HG02623 (cell line): ENCODE measurements around the gene KLHL22.
"Not testable (repeated sequence)": the region's sequence is repeated elsewhere in the genome, so short reads cannot be mapped to it uniquely, and the experiment has no call there.

Experiments
- ATAC-seq: cut with Tn5 transposase; IDR thresholded peaks from one replicate; pipeline ENCODE4 v1.9.1; 2021; ENCODE audit warnings: moderate library complexity; ENCODE audit not compliant: unreplicated experiment

The KLHL22 gene

DNA sequence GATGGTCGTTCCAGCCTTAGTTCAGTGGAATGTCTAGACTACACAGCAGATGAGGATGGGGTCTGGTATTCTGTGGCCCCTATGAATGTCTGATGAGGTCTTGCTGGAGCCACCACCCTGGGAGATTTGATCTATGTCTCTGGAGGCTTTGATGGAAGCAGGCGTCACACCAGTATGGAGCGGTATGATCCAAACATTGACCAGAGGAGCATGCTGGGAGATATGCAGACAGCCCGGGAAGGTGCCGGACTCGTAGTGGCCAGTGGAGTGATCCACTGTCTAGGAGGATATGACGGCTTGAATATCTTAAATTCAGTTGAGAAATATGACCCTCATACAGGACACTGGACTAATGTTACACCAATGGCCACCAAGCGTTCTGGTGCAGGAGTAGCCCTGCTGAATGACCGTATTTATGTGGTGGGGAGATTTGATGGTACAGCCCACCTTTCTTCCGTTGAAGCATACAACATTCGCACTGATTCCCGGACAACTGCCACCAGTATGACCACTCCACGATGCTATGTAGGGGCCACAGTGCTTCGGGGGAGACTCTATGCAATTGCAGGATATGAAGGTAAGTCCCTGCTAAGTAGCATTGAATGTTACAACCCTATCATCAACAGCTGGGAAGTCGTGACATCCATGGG is 44.3 kb downstream of the KLHL22 start:
- not testable (repeated sequence) for ATAC-seq

DNA sequence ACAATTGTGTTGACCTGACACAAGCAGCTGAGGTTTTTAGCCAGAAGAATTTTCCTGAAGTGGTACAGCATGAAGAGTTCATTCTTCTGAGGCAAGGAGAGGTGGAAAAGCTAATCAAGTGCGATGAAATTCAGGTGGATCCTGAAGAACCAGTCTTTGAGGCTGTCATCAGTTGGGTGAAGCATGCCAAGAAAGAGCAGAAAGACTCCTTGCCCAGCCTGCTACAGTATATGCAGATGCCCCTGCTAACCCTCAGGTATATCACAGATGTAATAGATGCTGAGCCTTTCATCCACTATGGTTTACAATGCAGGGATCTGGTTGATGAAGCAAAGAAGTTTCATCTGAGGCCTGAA is 45.1 kb downstream of the KLHL22 start:
- no peak for ATAC-seq

- ATAC-seq, result no peak
Measured at GRCh38 chr22:20449819-20450550, 45.6 kb downstream of the KLHL22 start.

DNA sequence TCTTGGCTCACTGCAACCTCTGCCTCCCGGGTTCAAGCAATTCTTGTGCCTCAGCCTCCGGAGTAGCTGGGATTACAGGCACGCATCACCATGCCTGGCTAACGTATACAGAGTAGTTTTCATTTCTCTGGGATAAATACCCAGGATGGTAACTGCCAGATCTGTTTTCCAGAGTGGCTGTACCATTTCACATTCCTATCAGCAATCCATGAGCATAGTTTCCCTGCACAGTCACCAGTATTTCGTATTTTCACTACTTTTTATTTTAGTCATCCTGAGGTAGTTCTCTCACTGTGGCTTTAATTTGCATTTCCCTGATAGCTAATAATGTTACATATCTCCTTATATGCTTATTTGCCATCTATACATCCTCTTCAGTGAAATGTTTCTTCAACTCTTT is 47.0 kb downstream of the KLHL22 start:
- ATAC-seq, result no peak

- ATAC-seq, result no peak
Measured at GRCh38 chr22:20446383-20446970, 49.1 kb downstream of the KLHL22 start.

- ATAC-seq, result no peak
Measured at GRCh38 chr22:20444325-20444724, 51.3 kb downstream of the KLHL22 start.

GRCh38 chr22:20442485-20443284 is 52.9 kb downstream of the KLHL22 start:
- ATAC-seq, result no peak

DNA sequence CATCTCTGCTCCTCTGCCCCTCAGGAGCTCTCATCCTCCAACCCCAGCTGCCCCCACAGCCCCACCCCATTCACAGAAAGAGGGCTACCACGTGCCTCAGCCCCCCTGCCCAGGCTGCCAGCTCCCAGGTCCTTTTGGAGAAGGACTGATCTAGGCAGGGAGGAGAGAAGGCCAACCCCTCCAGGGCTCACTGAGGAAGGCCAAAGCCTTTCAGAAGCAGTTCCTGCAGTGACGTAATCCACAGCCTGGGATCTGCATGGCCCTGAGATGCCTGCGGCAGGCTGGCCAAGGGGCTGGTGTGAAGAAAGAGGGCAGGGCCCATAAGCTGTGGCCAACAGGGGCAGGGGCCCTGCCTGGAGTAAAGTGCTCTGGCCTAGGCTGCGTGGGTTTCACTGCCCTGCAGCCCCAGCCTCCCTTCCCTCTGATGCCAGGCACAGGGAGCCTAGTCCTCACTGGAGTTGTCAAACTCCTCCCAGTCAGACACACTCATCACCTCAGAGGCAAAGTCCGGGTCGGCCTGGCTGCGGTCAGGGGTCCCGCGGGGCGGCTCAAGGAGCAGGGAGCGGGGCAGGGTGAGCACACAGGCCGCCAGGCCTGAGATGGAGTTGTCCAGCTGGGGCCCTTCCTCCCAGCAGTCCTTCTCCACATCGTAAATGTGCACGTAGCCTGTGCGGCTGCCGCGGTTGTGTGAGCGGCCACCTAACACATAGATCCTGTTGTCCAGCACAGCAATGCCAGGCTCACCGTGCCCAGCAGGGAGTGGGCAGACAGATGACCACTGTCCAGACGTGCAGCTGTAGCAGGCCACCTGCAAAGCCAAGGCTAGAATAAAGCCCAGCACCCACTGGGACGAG is 53.7 kb downstream of the KLHL22 start:
- ATAC-seq, result no peak

DNA sequence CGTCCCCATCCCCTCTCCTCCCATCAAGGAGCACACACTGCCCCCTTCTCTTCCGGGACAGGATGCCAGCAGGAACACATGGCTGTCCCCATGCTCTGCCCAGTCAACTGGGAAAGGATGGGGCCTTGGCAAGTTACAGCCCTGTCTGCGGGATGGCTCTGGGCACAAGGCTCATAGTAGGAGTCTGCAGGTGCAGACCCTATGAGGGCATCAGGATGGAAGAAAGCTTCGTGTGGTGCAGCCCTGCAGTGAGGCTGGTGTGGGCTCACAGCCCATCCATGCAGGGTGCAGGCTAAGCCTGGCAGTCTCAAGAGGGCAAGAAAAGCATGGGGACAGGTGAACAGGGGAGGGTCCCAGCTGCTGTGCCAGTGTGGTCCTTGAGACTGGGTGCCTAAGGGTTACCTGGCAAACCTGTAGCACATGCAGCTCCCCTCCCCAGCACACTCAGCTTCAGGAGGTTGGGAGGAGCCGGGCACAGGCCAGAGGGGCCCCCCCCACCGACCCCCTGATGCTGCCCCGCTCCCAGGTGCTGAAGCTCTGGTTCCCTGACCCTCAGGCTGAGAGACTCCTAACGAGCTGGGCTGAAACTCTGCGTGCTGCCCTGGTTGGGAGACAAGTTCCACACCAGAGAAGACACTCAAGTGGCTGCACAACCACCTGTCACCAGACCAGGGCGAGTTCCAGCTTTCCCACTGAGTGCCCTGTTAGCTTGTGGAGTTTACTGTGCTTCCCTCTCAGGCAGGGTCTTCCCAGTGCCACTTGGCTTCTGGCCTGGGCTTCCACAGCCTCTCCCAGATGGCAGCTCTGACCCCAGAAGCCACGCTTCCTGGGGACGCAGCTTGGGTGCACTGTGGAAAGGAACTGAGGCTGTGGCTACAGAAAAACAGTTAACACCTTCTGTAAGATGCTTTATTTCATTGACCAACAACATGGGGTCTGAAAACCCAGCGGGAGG is 54.7 kb downstream of the KLHL22 start:
- ATAC-seq, result no peak

DNA sequence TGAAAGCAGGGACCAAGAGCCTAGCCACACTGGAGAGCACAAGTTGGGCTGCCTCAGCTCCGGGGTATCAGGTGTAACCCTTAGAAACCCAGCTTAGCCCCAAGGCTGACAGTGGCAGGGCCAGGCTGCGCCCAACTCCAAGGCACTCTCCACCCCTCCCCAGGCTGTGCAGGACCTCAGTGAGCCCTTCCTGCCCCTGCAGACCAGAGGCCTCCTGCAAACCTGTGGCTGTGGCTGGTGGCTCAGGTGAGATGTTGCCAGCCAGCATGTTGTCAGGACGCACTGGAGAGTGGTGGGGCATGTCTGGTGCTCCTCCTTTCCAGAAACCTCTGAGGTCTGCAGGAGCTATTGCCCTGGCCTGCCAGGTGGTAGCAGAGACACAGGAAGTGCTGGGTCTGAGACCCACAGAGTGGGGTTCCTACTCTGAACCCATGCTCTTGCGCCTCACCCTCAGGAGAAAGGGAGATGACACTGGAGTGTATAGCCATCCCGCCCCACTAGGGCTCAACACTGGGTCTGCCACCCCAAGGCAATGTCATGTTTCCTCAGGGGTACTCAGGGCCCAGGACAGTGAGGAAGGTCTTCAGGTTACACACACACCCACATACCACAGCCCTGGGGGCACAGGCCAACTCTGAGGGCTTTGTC is 55.5 kb downstream of the KLHL22 start:
- no peak for ATAC-seq

DNA sequence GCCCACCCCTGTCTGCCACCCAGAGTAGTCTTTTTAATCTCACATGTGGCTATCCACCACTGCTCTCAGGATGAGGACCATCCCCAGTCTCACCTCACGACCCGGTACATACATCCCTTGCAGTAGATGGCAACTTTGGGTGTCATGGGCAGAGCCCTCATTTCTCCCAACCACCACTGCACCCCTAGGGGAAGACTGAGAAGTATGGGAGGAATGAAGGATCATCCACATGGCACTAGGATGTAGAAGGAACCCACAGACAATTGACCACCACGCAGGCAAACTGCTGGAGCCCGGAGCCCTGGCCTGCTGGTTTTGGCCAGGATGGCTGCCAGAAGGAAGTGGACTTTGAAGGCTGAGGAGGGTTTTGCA is 56.1 kb downstream of the KLHL22 start:
- no peak for ATAC-seq

DNA sequence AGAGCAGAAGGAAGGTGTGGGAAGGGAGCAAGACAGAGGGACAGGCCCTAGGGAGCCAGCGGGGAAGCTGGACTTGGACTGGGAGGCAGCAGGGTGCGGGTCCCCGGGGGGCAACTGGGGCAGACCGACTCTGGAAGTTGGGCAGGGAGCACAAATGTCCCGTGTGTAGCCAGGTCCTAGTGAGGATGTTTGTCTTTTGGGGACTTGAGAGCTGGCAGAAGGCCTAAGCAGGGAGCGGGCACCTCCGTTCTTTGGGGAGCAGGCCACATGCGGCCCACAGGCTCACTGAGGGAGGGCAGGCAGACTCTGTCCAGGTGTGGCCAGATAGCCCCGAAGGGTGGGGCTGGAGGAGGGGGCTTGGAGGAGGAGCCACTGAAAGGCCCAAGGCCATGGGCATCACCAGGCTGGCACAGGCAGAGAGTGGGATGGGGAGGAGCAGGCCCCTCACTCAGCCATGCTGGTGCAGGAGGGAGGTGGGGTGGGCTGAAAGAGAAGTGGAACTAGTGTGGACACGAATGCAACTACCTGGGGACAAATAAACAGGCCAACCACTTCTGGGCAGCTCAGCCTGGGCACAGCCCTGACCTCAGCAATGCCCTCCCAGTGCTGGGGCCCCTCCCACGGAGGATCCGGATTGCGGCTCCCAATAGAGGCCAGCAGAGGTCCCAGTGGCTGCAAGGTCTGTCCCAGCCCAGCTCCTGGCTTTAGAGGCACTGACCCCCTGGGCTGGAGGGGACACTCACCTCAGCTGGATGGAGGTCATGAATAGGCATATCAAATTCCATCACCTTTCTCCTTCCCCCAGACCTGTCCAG is 56.7 kb downstream of the KLHL22 start:
- no peak for ATAC-seq

- no peak for ATAC-seq
Measured at GRCh38 chr22:20438427-20438677, 57.2 kb downstream of the KLHL22 start.

- no peak for ATAC-seq
Measured at GRCh38 chr22:20437613-20438426, 57.8 kb downstream of the KLHL22 start, which contains the start of gene SCARF2. Gene SCARF2, minus strand, starts transcription at chr22:20437825. Its CDS starts 71 bp downstream, at chr22:20437754.

- ATAC-seq, result no peak
Measured at GRCh38 chr22:20436768-20437612, 58.6 kb downstream of the KLHL22 start.

GRCh38 chr22:20436307-20436767 is 59.3 kb downstream of the KLHL22 start:
- ATAC-seq, result no peak
